Muscle layer of duodenum (tissue), 2 donors: Measurements from ENCODE around the gene MTURN.
A peak's percentile ranks its signal among the peaks of the same experiment; 100 is the strongest.
"Not testable (repeated sequence)": the region's sequence is repeated elsewhere in the genome, so short reads cannot be mapped to it uniquely, and the experiment has no call there.

ENCODE experiments used
- H3K27ac ChIP-seq: one replicate; pipeline ENCODE4 v1.7.0; 2013; ENCODE audit warnings: mild to moderate bottlenecking, low read length
- H3K27me3 ChIP-seq: one replicate; pipeline ENCODE4 v1.7.0; 2013; ENCODE audit warnings: low read depth, mild to moderate bottlenecking, control low read depth, low read length
- H3K36me3 ChIP-seq, 2 donors: one replicate each; pipeline ENCODE4 v1.7.0; 2013; ENCODE audit warnings: low read length in 2 of 2, control low read depth in 1 of 2, mild to moderate bottlenecking in 1 of 2; ENCODE audit not compliant: insufficient read depth in 2 of 2, control insufficient read depth in 1 of 2
- H3K4me1 ChIP-seq, 2 donors: one replicate each; pipeline ENCODE4 v1.7.0; 2013; ENCODE audit warnings: low read length in 2 of 2, mild to moderate bottlenecking in 2 of 2, control low read depth in 1 of 2, moderate library complexity in 1 of 2; ENCODE audit not compliant: insufficient read depth in 2 of 2, control insufficient read depth in 1 of 2
- H3K4me3 ChIP-seq, 2 donors: one replicate each; pipeline ENCODE4 v1.7.0; 2013; ENCODE audit warnings: low read length in 2 of 2, low read depth in 1 of 2, mild to moderate bottlenecking in 1 of 2
- H3K9me3 ChIP-seq, 2 donors: one replicate each; pipeline ENCODE4 v1.7.0; 2013; ENCODE audit warnings: low read length in 2 of 2, control low read depth in 1 of 2, mild to moderate bottlenecking in 1 of 2; ENCODE audit not compliant: control insufficient read depth in 1 of 2
- donor health status: healthy.

The MTURN gene

DNA sequence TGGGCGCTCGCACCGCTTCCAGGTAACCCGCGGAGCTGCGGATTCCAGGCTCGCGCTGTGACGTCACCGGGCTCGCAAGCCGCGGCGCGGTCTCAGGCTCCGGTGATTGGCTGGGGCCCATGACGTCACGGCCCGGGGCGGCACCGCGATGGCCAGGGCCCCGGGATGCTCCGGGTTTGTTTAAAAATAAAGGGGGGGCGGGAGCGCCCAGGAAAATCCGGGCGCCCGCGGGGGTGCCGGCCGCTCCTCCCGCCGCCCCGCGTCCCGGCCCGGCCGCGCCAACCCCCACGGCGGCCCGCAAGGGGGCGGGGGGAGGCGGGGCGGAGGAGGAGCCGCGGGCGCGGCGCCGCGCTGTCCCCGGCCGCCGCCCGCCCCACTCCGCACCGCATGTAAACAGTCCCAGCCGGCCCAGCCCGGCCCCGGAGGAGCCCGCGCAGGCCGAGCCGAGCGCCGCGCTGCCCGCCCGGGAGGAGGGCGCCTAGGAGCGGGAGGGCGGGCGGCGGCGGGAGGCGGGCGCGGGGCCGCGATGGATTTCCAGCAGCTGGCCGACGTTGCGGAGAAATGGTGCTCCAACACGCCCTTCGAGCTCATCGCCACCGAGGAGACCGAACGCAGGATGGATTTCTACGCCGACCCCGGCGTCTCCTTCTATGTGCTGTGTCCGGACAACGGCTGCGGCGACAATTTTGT, at the start of gene MTURN:
Gene MTURN (plus strand): TSS at position 376 of the 690 bp plus-strand sequence. CDS start 151 bp downstream, at position 527.
- H3K36me3 ChIP-seq: peaks cover 0 to 2% of the 10 kb centered on the region in 2 donors
- peaks cover 0 to 7% of the 10 kb centered on the region in 2 donors for H3K4me1 ChIP-seq
- H3K27me3 ChIP-seq: no peaks in the 10 kb centered on the region
- H3K27ac ChIP-seq: peak within 1 kb of the TSS; percentile 36
- H3K4me3 ChIP-seq: peak within 1 kb of the TSS; percentile 84 to 85
- no peaks in the 10 kb centered on the region for H3K9me3 ChIP-seq

DNA sequence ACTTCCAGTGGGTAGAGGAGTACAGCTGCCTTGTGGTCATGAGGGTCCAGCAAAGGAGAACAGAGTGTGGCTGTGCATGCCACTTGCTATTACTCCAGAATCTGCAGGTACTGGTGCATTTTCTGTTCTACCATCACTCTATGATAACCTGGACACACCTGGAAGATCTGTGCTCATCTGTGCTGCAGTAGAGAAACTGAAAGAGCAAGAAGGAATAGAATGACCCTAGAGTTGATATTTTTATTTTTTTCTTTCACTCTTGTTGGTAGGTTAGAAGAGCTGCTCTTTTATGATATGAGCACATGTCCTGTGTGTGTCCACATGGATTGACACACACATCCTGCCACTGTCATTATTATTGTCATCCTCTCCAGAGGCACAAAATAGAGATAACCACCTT, 48.3 kb upstream of the MTURN start:
- Histone ChIP-seq H3K27ac (no peak overlapping the region), H3K4me1 (no peaks in the 10 kb centered on the region), H3K36me3 (peaks cover 4 to 7% of the 10 kb centered on the region in 2 donors), H3K9me3 (no peaks in the 10 kb centered on the region), H3K27me3 (no peaks in the 10 kb centered on the region), H3K4me3 (no peak overlapping the region)

DNA sequence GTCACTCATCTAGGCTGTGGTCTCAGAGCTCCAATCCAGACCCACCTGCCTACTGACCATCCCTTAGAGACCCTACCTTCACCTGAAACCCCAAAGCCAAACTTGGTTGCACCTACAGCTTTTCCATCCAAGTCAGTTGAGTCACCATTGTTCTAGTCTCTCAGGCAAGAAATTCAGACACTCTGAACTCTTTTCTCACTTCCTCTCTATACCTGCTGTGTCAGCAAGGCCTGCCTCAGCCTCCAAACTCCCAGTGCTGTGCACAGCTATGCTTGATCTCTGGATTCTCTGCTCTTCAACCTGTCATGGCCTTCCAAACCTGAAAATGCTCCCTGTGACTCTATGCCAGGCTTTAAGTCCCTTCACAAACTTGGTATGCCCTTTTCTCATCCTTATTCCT, 47.4 kb upstream of the MTURN start:
- Histone ChIP-seq H3K9me3 (no peaks in the 10 kb centered on the region), H3K4me1 (no peaks in the 10 kb centered on the region), H3K36me3 (peaks cover 3 to 4% of the 10 kb centered on the region in 2 donors), H3K27ac (no peak overlapping the region), H3K4me3 (no peak overlapping the region), H3K27me3 (no peaks in the 10 kb centered on the region)

DNA sequence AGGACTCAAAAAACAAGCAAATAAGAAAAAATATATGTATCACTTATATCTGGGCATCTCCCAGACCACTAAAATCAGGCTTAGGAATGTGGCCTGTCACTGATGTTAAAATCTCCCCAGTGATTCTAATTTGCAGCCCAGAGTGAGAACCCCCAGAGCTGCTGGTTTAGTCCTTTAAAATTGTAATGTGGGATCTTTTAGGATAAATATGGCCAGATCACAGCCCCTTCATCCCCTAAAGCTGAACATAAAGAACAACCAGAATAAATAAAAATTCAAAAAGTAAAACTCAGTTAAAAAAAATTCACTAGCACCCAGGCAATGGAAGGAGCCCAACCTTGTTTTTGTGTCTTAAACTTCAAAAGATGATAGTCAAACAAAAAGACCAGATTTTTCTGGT, 46.4 kb upstream of the MTURN start:
- Histone ChIP-seq H3K4me1 (no peaks in the 10 kb centered on the region), H3K4me3 (no peak overlapping the region), H3K9me3 (no peaks in the 10 kb centered on the region), H3K27me3 (no peaks in the 10 kb centered on the region), H3K27ac (no peak overlapping the region), H3K36me3 (peaks cover 3 to 4% of the 10 kb centered on the region in 2 donors)

DNA sequence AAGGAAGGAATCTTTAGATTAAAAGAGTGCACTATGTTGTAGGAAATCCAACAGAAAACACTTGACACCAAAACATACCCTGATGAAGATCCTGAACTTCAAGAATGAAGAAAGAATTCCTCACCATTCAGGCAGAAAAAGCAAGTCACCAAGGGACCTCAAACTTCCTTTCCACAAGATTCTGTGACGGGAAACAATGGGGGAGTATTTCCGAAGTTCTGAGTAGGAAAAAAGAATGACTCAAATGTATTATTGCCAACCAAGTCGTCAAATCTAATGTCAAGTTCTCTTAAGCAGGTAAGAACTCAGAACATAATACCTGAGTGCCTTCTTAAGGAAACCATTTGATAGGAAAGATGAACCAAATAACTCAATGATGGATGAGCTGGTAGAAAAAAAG, 44.7 kb upstream of the MTURN start:
- H3K9me3 ChIP-seq: no peaks in the 10 kb centered on the region
- no peak overlapping the region for H3K4me3 ChIP-seq
- H3K27me3 ChIP-seq: no peaks in the 10 kb centered on the region
- no peaks in the 10 kb centered on the region for H3K4me1 ChIP-seq
- H3K36me3 ChIP-seq: peaks cover 2 to 4% of the 10 kb centered on the region in 2 donors
- no peak overlapping the region for H3K27ac ChIP-seq

DNA sequence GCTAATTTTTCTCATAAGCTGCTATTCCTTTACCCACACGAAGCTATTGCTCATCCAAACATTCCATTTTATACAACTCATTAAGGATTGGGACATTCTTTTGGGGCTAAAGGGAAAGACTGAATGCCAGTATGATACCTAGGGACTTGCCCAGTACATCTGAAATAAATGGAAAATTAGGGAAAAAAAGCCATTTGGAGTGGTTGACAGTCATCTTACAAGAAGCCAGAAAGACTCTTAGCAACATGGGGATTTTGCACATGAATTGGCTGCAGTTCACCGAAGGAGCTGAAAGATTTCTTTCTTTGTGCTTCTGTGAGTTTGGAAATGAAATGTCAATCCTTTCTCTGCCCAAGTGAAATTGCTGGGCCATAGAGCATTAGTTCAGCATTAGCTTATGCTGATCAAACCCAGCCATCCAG, 43.3 kb upstream of the MTURN start:
- H3K9me3 ChIP-seq: no peaks in the 10 kb centered on the region
- no peaks in the 10 kb centered on the region for H3K27me3 ChIP-seq
- no peak overlapping the region for H3K27ac ChIP-seq
- no peaks in the 10 kb centered on the region for H3K4me1 ChIP-seq
- no peak overlapping the region for H3K4me3 ChIP-seq
- H3K36me3 ChIP-seq: no peaks in the 10 kb centered on the region

DNA sequence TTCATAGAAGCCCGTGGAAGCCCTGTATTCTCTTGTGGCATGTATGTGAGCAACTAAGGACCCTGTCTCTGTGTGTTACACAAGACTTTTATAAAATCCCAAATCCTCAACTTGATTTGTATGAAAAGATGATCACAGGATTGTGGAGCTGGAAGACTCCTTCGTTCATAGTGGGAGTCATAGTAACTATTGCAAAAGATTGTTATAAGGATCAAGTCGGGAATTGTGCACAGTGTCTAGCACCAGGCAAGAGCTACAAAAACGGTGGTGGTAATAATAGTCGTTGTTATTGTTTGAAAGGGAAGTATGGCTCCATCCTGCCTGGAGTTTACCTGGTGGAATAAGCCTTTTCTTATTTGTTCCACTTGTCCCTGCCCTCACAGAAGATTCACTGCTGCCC, 42.8 kb upstream of the MTURN start:
- Histone ChIP-seq H3K27me3 (no peaks in the 10 kb centered on the region), H3K4me1 (no peaks in the 10 kb centered on the region), H3K9me3 (no peaks in the 10 kb centered on the region), H3K4me3 (no peak overlapping the region), H3K27ac (no peak overlapping the region), H3K36me3 (no peaks in the 10 kb centered on the region)

DNA sequence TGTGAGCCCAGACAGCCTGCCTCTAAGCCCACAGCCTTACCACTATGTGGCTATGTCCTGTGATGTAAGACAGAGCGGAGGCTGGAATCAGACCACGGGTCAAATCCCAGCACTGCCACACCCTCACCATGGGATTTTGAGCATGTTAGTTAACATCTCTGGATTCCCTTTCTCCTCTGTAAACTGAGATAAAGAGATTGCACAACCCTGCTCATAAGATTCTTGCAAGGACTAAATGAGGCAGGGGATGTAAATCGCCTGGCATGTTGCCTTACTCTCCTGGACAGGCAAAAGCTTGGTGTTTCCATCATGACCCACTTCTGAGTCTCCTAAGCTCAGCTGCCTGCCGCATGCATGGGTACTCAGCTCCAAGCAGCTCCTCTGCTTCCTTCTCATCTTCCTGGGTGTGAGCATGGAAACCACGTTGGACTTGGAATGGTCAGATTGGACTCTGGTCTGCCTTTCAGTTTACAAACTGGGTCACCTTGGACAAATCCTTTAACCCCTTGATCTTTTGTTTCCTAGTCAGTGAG, 41.3 kb upstream of the MTURN start:
- Histone ChIP-seq H3K36me3 (no peaks in the 10 kb centered on the region), H3K4me3 (no peak overlapping the region), H3K4me1 (no peaks in the 10 kb centered on the region), H3K9me3 (no peaks in the 10 kb centered on the region), H3K27me3 (no peaks in the 10 kb centered on the region), H3K27ac (no peak overlapping the region)

DNA sequence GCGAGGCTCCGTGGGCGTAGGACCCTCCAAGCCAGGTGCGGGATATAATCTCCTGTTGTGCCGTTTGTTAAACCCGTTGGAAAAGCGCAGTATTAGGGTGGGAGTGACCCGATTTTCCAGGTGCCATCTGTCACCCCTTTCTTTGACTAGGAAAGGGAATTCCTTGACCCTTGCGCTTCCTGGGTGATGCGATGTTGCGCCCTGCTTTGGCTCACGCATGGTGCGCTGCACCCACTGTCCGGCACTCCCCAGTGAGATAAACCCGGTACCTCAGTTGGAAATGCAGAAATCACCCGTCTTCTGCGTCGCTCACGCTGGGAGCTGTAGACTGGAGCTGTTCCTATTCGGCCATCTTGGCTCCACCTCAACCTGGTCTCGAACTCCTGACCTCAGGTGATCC, 36.2 kb upstream of the MTURN start:
- H3K27me3 ChIP-seq, H3K36me3 ChIP-seq, H3K27ac ChIP-seq, H3K4me1 ChIP-seq, H3K4me3 ChIP-seq, H3K9me3 ChIP-seq: not testable (repeated sequence)

DNA sequence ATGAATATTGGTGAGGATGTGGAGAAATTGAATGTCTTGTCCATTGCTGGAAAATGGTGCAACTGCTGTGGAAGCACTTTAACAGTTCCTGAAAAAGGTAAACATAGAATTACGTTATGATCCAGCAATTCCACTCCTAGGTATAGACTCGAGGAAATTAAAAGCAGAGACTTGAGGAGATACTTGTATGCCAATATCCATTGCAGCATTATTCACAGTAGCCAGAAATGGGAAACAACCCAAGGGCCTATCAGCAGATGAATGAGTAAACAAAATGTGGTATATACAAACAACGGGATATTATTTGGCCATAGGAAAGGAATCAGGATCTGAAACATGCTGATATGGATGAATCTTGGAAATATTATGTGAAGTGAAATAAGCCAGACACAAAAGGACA, 32.5 kb upstream of the MTURN start:
- Histone ChIP-seq H3K27me3 (no peaks in the 10 kb centered on the region), H3K4me3 (no peak overlapping the region), H3K27ac (no peak overlapping the region), H3K36me3 (no peaks in the 10 kb centered on the region), H3K9me3 (no peaks in the 10 kb centered on the region), H3K4me1 (no peaks in the 10 kb centered on the region)

DNA sequence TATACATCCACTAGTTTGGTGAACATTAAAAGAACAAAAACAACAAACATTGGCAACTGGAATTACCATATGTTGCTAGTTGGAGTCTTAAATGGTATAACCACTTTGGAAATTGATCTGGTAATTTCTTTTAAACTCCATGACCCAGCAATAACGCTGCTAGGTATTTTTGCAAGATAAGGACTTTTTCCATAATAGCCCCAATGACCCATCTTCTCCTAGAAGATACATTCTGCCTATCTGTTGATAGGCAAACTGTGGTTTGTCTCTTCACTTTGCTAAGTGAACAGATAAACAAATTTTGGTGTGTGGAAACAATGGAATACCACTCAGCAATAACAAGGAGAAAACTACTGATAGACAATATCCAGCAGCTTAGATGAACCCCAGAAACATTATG, 30.6 kb upstream of the MTURN start:
- Histone ChIP-seq H3K27me3 (no peaks in the 10 kb centered on the region), H3K4me3 (no peak overlapping the region), H3K36me3 (no peaks in the 10 kb centered on the region), H3K27ac (no peak overlapping the region), H3K9me3 (peaks cover 0 to 4% of the 10 kb centered on the region in 2 donors), H3K4me1 (no peaks in the 10 kb centered on the region)
